GM10266 (cell line): ENCODE data around the gene MARF1.
"Not testable (repeated sequence)": the region's sequence is repeated elsewhere in the genome, so short reads cannot be mapped to it uniquely, and the experiment has no call there.

Source experiments
- DNase-seq: peaks from one replicate; pipeline ENCODE4 v3.0.0; 2012; ENCODE audit errors: extremely low spot score
- TF ChIP-seq, protein P1 (sequence below): IDR thresholded peaks from 2 replicates; pipeline ENCODE4 v1.5.1; 2012; ENCODE audit warnings: mild to moderate bottlenecking, low read depth; ENCODE audit not compliant: control insufficient read depth, insufficient read depth; ENCODE audit errors: missing control alignments

MARF1 gene

GRCh38 chr16:15677447-15677846, 34.5 kb upstream of the MARF1 start:
- DNase-seq = no peak
- TF ChIP-seq, protein P1, sequence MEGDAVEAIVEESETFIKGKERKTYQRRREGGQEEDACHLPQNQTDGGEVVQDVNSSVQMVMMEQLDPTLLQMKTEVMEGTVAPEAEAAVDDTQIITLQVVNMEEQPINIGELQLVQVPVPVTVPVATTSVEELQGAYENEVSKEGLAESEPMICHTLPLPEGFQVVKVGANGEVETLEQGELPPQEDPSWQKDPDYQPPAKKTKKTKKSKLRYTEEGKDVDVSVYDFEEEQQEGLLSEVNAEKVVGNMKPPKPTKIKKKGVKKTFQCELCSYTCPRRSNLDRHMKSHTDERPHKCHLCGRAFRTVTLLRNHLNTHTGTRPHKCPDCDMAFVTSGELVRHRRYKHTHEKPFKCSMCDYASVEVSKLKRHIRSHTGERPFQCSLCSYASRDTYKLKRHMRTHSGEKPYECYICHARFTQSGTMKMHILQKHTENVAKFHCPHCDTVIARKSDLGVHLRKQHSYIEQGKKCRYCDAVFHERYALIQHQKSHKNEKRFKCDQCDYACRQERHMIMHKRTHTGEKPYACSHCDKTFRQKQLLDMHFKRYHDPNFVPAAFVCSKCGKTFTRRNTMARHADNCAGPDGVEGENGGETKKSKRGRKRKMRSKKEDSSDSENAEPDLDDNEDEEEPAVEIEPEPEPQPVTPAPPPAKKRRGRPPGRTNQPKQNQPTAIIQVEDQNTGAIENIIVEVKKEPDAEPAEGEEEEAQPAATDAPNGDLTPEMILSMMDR = no peak

- TF ChIP-seq, protein P1 = no peak
- no peak for DNase-seq
Observed at GRCh38 chr16:15676506-15676905, 33.6 kb upstream of the MARF1 start.

- TF ChIP-seq, protein P1 = no peak
- DNase-seq = no peak
Observed at GRCh38 chr16:15674571-15674970, 31.6 kb upstream of the MARF1 start.

- TF ChIP-seq, protein P1 = no peak
- DNase-seq = peak; percentile 33
Observed at GRCh38 chr16:15672514-15673167, 29.7 kb upstream of the MARF1 start.

GRCh38 chr16:15672127-15672513, 29.2 kb upstream of the MARF1 start:
- DNase-seq = not testable (repeated sequence)

- no peak for DNase-seq
Observed at GRCh38 chr16:15671530-15672117, 28.7 kb upstream of the MARF1 start.

DNA sequence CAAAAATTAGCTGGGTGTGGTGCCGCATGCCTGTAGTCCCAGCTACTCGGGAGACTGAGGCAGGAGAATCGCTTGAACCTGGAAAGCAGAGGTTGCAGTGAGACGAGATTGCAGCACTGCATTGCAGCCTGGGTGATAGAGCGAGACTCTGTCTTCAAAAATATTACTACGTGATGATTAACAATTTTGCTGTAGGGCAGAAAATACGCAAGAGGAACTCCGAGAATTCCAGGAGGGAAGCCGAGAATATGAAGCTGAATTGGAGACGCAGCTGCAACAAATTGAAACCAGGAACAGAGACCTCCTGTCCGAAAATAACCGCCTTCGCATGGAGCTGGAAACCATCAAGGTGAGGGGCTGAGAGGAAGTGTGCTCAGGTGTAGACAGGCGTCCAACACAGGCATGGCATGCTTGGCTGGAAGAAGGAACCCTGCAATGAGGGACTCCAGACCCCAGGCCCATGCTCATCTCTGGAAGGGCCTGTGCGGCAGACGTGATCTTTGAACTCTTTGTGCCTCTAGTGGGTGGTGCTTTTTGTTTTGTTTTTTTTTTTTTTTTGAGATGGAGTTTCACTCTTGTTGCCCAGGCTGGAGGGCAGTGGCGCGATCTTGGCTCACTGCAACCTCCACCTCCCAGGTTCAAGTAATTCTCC, 24.3 kb upstream of the MARF1 start:
- DNase-seq = no peak
- TF ChIP-seq, protein P1 = no peak

More at GRCh38 chr16:15671530-15672117, 28.7 kb upstream of the MARF1 start:
- TF ChIP-seq, protein P1 = no peak

DNA sequence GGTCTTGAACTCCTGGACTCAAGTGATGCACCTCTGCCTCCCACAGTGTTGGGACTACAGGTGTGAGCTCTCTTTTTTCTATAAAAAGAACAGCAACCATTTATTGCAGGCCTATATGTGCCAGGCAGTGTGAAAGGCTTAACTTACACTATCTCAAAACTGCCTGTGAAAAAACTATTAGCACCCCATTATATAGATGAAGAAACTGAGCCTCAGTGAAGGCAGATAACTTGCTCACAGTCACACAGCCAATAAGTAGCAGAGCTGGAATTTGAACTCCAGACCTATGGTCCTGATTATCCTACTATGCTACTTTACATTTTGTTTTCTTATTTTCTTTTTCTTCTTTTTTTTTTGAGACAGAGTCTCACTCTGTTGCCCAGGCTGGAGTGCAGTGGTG, 22.2 kb upstream of the MARF1 start:
- DNase-seq = no peak
- TF ChIP-seq, protein P1 = no peak
